Mesothelial cell of epicardium (in vitro differentiated cells): ENCODE measurements around the gene GHITM. TPM values are rescaled to one million over a fixed set of nuclear protein-coding genes. Genes with fewer than 3 reads are reported as not detected.
"Not testable (repeated sequence)": the region's sequence is repeated elsewhere in the genome, so short reads cannot be mapped to it uniquely, and the experiment has no call there.

Source experiments
- DNase-seq, 2 experiments: peaks; one replicate each; pipeline ENCODE4 v3.0.0; 2021; ENCODE audit warnings: low spot score in 2 of 2; ENCODE audit not compliant: unreplicated experiment in 2 of 2
- H3K27ac Mint-ChIP-seq: 2 replicates; pipeline ENCODE4 v1.8.0; 2021; ENCODE audit warnings: mixed read lengths
- H3K27me3 Mint-ChIP-seq: 2 replicates; pipeline ENCODE4 v1.8.0; 2021; ENCODE audit warnings: low read depth, mixed read lengths
- H3K36me3 Mint-ChIP-seq: 2 replicates; pipeline ENCODE4 v1.8.0; 2021; ENCODE audit warnings: mixed read lengths
- H3K4me1 Mint-ChIP-seq: 2 replicates; pipeline ENCODE4 v1.8.0; 2021; ENCODE audit warnings: mixed read lengths
- H3K4me3 Mint-ChIP-seq: 2 replicates; pipeline ENCODE4 v1.8.0; 2021; ENCODE audit warnings: mild to moderate bottlenecking, moderate library complexity, mixed read lengths
- H3K9me3 Mint-ChIP-seq: 2 replicates; pipeline ENCODE4 v1.8.0; 2021; ENCODE audit warnings: mixed read lengths
- CTCF ChIP-seq: fragments of 200-600 bp; sonication (generic); IDR thresholded peaks from one replicate; pipeline ENCODE4 v1.5.0; 2021; ENCODE audit warnings: antibody characterized with exemption; ENCODE audit not compliant: unreplicated experiment
- total RNA-seq: library from RNA; stranded (reverse); gene quantifications from 3 replicates; pipeline ENCODE4 v1.2.1, GENCODE V29; 2021

GHITM gene
- total RNA-seq, 1 donor from 2014 or later, result 59.0 TPM

GRCh38 chr10:84177541-84178141, 38.3 kb downstream of the GHITM start:
- Mint-ChIP-seq H3K4me3 (no peak overlapping the region), H3K36me3 (no peaks in the 10 kb centered on the region), H3K4me1 (no peaks in the 10 kb centered on the region), H3K27me3 (no peaks in the 10 kb centered on the region), H3K27ac (no peak overlapping the region), H3K9me3 (no peaks in the 10 kb centered on the region)
- no peak for DNase-seq
- TF ChIP-seq CTCF, result no peak

GRCh38 chr10:84178160-84178609, 38.9 kb downstream of the GHITM start:
- DNase-seq, result no peak
- no peaks in the 10 kb centered on the region for H3K36me3 Mint-ChIP-seq
- no peaks in the 10 kb centered on the region for H3K27me3 Mint-ChIP-seq
- H3K27ac Mint-ChIP-seq, result no peak overlapping the region
- no peak overlapping the region for H3K4me3 Mint-ChIP-seq
- H3K9me3 Mint-ChIP-seq, result no peaks in the 10 kb centered on the region
- H3K4me1 Mint-ChIP-seq, result no peaks in the 10 kb centered on the region
- TF ChIP-seq CTCF, result no peak

GRCh38 chr10:84179059-84179710, 39.9 kb downstream of the GHITM start:
- Mint-ChIP-seq H3K27me3 (no peaks in the 10 kb centered on the region), H3K27ac (no peak overlapping the region), H3K9me3 (no peaks in the 10 kb centered on the region), H3K4me1 (no peaks in the 10 kb centered on the region), H3K4me3 (no peak overlapping the region), H3K36me3 (no peaks in the 10 kb centered on the region)
- DNase-seq, result no peak
- TF ChIP-seq CTCF, result no peak

GRCh38 chr10:84180386-84180785, 41.1 kb downstream of the GHITM start:
- H3K36me3 Mint-ChIP-seq, DNase-seq, H3K4me3 Mint-ChIP-seq, H3K9me3 Mint-ChIP-seq, H3K4me1 Mint-ChIP-seq, H3K27me3 Mint-ChIP-seq, H3K27ac Mint-ChIP-seq: not testable (repeated sequence)

- Mint-ChIP-seq H3K36me3 (no peaks in the 10 kb centered on the region), H3K4me3 (no peak overlapping the region), H3K9me3 (no peaks in the 10 kb centered on the region), H3K27me3 (peaks cover 6% of the 10 kb centered on the region), H3K4me1 (no peaks in the 10 kb centered on the region), H3K27ac (no peak overlapping the region)
- DNase-seq, result no peak
- no peak for TF ChIP-seq CTCF
Observed at GRCh38 chr10:84181631-84182030, 42.3 kb downstream of the GHITM start.

- Mint-ChIP-seq H3K4me1 (no peaks in the 10 kb centered on the region), H3K27me3 (peaks cover 13% of the 10 kb centered on the region), H3K9me3 (no peaks in the 10 kb centered on the region), H3K4me3 (no peak overlapping the region), H3K27ac (no peak overlapping the region), H3K36me3 (no peaks in the 10 kb centered on the region)
- no peak for DNase-seq
- TF ChIP-seq CTCF, result no peak
Observed at GRCh38 chr10:84184517-84184916, 45.2 kb downstream of the GHITM start.
